GM21576 (cell line): Measurements from ENCODE around the gene RPLP1.

ENCODE experiments used
- ATAC-seq: cut with Tn5 transposase; IDR thresholded peaks from one replicate; pipeline ENCODE4 v1.9.1; 2021; ENCODE audit warnings: mild to moderate bottlenecking, moderate library complexity; ENCODE audit not compliant: unreplicated experiment

Gene RPLP1

DNA sequence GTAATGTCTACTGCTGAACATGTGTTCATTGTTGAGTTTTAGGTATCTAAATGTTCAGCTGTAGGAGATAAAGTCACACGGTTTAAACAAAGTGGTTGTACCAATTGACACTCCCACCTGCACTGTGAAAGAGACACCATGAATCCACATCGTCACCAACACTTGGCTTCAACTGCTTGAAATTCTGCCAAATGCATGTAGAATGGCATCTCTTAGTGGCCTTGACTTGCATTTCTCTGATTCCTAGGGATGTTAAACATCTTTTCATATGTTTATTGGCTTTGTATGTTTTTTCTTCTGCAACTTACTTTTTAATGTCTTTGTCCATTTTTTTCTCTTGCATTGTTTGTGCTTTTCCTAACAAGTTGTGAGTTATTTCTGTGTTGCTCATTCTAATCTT is 43.4 kb downstream of the RPLP1 start:
- no peak for ATAC-seq

GRCh38 chr15:69497076-69497475 is 44.5 kb downstream of the RPLP1 start:
- ATAC-seq = no peak

DNA sequence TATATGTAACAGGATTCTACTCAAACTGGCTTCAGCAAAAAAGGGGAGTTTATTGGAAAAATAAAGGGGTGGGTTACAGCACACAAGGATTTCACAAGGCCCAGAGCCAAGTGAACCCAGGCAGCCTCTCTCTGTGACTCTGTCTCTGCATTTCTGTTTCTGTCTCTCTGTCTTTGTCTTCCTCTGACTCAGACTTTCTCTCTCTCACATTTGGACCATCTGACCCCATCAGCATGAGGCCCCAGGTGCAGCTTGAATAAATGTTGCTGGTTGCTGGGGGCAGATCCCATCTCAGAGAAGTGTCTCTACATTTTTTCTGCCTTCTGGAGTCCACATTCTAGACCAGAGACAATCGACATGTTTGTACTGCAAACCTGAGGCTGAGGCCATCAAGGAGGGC is 45.0 kb downstream of the RPLP1 start:
- ATAC-seq = no peak

DNA sequence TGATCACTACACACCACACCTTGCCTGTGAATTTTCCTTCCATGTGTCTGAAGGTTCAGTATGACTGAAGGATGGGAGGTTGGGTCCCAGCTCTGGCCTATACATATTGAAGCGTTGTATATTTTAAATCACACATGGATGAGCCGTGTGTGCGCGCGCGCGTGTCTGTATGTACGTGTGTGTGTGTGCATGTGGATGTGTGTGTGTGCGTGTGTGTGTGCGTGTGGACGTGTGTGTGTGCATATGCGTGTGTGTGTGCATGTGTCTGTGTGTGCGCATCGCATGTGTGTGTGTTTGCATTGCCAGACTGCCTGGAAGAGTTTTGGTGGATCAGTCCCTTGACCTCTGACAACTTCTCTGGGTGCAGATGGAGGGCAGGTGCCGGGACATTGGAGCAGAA is 45.7 kb downstream of the RPLP1 start:
- no peak for ATAC-seq

GRCh38 chr15:69498987-69499386 is 46.4 kb downstream of the RPLP1 start:
- no peak for ATAC-seq

GRCh38 chr15:69499521-69500211 is 47.0 kb downstream of the RPLP1 start:
- no peak for ATAC-seq

DNA sequence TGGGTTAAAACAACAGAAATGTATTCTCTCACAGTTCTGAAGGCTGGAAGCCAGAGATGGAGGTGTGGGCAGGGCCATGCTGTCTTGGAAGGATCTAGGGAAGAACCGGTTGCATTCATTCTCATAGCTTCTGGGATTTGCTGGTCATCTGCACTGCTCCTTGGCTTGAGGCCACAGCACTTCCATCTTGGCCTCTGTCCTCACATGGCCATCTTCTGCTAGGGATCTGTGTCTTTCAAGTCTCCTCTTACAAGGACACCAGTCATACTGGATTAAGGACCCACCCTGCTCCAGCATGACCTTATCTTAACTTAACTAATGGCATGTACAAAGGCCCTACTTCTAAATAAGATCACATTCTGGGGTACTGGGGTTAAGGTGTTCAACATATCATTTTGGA is 47.7 kb downstream of the RPLP1 start:
- ATAC-seq = no peak

DNA sequence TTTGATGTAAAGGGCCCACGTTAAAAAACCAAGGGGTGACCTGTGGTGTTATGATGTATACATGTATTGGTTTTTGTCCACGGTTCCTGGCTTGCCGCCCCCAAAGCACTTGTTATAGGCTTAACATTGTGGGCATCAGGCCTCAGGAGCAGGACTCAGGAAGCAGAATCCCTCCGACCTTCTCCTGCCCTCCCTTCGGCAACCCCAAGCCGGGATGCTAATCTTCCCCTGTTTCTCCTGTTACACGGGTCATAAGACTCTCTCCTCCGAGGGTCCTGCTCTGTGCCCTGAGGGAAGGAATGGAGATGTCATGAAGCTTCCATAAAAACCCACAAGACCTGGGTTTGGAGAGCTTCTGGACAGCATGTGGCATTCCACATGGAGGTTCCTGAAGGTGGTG is 48.8 kb downstream of the RPLP1 start:
- no peak for ATAC-seq

DNA sequence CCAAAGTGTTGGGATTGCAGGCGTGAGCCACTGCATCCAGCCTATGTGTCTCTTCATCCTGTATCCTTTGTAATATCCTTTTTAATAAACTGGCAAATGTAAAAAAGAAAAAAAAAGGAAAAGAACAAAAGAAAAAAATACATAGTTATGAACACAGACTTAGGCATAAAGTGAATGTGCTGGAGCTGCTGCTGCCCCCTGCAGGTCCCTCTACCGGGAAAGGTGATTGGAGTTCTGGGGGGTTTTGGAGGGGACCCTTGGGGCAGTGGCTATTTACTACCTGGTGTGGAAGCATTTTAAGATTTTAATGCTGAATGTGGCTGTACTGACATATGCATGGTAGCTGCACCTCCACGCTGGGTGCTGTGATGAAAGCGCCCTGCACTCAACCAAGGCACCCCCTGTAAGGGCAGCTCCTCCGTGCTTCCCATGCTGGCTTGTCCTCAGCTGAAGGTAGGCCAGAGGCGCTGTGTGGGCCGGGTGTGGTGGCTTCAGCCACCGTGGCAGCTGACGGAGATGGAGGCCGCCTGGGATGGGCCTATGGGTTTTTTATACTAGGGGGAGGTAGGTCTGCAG is 49.9 kb downstream of the RPLP1 start:
- no peak for ATAC-seq

DNA sequence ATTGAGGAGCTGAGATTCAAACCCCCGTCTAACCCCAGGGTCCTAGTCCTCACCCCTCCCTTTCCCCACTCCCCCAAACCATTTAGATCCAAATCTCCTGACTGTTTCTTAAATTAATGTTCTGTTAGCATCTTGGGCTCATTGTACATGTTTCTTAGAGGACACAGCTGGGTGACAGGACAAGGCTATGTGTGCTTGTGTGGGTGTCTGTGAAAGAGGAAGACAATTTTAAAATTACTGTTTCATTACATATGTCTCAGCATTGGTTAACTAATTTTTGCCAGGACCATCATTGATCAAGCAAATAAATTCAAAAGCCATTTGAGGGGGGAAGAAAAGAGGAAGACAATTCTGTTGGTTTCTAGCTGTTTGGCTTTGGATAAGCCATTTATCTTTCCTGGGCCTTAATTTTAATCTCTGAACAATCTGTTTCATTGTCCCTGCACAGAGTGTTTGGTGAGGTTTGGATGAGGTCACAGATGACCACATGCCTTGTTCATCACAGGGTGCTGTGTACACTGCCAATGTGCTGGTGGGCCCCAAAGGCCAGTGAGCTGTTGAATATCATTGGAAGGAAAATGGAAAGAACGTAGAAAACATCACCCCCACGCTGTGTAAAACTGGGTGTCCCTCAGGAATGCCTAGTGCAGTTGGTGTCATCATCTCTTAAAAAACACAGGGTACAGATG is 51.9 kb downstream of the RPLP1 start:
- no peak for ATAC-seq
